ENCODE results near the gene CCNC.

Gene CCNC, protein sequence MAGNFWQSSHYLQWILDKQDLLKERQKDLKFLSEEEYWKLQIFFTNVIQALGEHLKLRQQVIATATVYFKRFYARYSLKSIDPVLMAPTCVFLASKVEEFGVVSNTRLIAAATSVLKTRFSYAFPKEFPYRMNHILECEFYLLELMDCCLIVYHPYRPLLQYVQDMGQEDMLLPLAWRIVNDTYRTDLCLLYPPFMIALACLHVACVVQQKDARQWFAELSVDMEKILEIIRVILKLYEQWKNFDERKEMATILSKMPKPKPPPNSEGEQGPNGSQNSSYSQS

GRCh38 chr6:99568103-99568933 lies at the start of gene CCNC:
Gene CCNC (minus strand): TSS chr6:99568660. CDS start chr6:99568527, 133 bp downstream.
- Histone ChIP-seq H3K9me3 (0 out of 2 replicates have a peak, but pooled peaks cover 2% of the 10 kb centered on the region), H3K4me3 (peak within 1 kb of the TSS; percentile 80), H3K36me3 (replicated peaks) (peaks cover 3% of the 10 kb centered on the region; the same call in 1 of the 2 replicates), H3K27me3 (ENCODE audit: low read depth) (no peaks in the 10 kb centered on the region), H3K4me1 (peaks cover 6% of the 10 kb centered on the region)
- in situ Hi-C loops (cut with MboI; ENCODE audit: low sequenced_read_pairs) = no loop called here
- peak; percentile 93 to 97 for DNase-seq (ENCODE audit: low spot score in 2 of 2)

- Histone ChIP-seq H3K36me3 (replicated peaks) (no peaks in the 10 kb centered on the region), H3K4me1 (no peaks in the 10 kb centered on the region), H3K27me3 (ENCODE audit: low read depth) (peaks cover 51% of the 10 kb centered on the region), H3K4me3 (no peak overlapping the region), H3K9me3 (no peaks in the 10 kb centered on the region)
- no peak for DNase-seq (ENCODE audit: low spot score in 2 of 2)
- in situ Hi-C loops (cut with MboI; ENCODE audit: low sequenced_read_pairs) = no loop called here
Measured at GRCh38 chr6:99617131-99617530, 48.7 kb upstream of the CCNC start.

DNA sequence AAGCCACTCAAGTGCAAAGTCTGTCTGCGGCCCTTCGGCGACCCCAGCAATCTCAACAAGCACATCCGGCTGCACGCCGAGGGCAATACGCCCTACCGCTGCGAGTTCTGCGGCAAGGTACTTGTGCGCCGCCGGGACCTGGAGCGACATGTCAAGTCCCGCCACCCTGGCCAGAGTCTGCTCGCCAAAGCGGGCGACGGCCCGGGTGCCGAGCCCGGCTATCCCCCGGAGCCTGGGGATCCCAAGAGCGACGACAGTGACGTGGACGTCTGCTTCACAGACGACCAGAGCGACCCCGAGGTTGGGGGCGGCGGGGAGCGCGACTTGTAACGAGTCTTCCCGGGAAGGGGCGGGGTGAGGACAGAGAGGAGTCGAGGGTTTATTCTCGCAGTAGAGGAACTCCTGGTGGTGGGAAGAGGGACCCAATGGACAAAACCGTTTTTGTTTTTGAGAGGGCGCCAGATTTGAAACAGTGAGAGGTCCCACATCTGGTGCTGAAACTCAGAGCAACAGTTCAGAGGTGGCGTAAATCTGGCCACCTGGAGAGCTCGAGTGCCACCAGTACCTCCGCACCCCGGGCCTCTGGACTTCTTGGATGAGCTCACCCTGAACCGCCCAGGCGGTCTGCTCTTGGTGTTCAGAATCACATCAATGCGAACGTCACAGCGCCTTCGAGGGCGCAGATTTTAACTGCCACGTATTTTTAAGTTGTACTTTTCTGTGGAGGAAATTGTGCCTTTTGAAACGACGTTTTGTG lies 46.1 kb upstream of the CCNC start:
- Histone ChIP-seq H3K27me3 (ENCODE audit: low read depth) (peaks cover 32% of the 10 kb centered on the region), H3K4me3 (no peak overlapping the region), H3K4me1 (peaks cover 5% of the 10 kb centered on the region; the same call in 1 of the 2 replicates), H3K9me3 (no peaks in the 10 kb centered on the region), H3K36me3 (replicated peaks) (no peaks in the 10 kb centered on the region)
- no peak for DNase-seq (ENCODE audit: low spot score in 2 of 2)
- in situ Hi-C loops (cut with MboI; ENCODE audit: low sequenced_read_pairs) = no loop called here

DNA sequence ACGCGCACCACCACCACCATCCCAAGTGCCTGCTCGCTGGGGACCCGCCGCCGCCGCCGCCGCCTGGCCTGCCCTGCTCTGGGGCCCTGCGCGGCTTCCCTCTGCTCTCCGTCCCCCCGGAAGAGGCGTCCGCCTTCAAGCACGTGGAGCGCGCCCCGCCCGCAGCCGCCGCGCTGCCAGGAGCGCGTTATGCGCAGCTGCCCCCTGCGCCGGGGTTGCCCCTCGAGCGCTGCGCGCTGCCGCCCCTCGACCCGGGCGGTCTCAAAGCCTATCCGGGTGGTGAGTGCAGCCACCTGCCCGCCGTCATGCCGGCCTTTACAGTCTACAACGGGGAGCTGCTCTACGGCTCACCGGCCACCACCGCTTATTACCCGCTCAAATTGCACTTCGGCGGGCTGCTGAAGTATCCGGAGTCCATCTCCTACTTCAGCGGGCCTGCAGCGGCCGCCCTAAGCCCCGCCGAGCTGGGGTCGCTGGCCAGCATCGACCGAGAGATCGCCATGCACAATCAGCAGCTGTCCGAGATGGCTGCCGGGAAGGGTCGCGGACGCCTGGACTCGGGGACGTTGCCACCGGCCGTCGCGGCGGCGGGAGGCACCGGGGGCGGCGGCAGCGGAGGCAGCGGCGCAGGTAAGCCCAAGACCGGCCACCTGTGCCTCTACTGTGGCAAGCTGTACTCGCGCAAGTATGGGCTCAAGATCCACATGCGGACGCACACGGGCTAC lies 45.4 kb upstream of the CCNC start:
- Histone ChIP-seq H3K9me3 (no peaks in the 10 kb centered on the region), H3K4me1 (peaks cover 5% of the 10 kb centered on the region; the same call in 1 of the 2 replicates), H3K36me3 (replicated peaks) (no peaks in the 10 kb centered on the region), H3K27me3 (ENCODE audit: low read depth) (peaks cover 24% of the 10 kb centered on the region), H3K4me3 (no peak overlapping the region)
- in situ Hi-C loops (cut with MboI; ENCODE audit: low sequenced_read_pairs) = no loop called here
- DNase-seq (ENCODE audit: low spot score in 2 of 2) = no peak

- in situ Hi-C loops (cut with MboI; ENCODE audit: low sequenced_read_pairs) = no loop called here
- Histone ChIP-seq H3K27me3 (ENCODE audit: low read depth) (peaks cover 19% of the 10 kb centered on the region), H3K9me3 (no peaks in the 10 kb centered on the region), H3K4me3 (no peak overlapping the region), H3K36me3 (replicated peaks) (no peaks in the 10 kb centered on the region), H3K4me1 (peaks cover 5% of the 10 kb centered on the region; the same call in 1 of the 2 replicates)
- no peak for DNase-seq (ENCODE audit: low spot score in 2 of 2)
Measured at GRCh38 chr6:99613409-99613704, 44.9 kb upstream of the CCNC start.

DNA sequence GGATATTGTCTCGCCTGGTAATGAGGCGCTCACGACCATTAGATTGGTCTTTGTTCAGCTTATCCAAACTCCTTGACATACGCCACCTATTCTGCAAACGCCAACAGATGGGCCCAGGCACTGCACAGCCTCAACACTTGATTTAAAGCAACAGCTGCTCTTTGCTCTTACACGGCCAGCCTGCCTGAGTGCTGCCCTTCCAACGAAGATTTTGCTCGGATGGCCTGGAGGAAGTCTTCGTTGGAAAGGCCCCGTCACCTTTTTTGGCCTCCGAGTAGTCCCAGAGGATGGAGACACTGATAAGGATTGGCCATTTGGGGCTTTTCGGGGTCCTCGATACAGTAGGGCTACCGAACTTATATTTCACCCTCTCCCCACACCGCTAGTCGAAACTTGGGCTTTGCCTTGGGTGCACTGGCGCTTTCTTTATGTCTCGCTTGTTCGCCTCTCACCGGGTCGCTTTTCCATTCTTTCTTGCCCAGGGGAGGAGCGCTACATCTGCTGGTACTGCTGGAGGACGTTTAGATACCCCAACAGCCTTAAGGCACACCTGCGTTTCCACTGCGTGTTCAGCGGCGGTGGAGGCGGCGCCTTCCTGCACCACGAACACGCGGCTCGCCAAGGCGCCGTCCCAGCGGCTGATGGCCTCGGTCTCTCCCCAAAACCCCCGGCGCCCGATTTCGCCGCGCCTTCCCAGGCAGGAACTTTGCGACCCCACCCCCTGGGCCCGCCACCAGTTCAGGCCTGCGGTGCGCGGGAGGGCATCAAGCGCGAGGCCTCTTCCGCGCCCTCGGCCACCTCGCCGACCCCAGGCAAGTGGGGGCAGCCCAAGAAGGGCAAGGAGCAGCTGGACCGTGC lies 44.3 kb upstream of the CCNC start:
- Histone ChIP-seq H3K4me1 (peaks cover 5% of the 10 kb centered on the region; the same call in 1 of the 2 replicates), H3K4me3 (no peak overlapping the region), H3K36me3 (replicated peaks) (no peaks in the 10 kb centered on the region), H3K27me3 (ENCODE audit: low read depth) (peaks cover 13% of the 10 kb centered on the region), H3K9me3 (no peaks in the 10 kb centered on the region)
- in situ Hi-C loops (cut with MboI; ENCODE audit: low sequenced_read_pairs) = no loop called here
- no peak for DNase-seq (ENCODE audit: low spot score in 2 of 2)

- peaks cover 10% of the 10 kb centered on the region; the same call in 1 of the 2 replicates for H3K27me3 ChIP-seq (ENCODE audit: low read depth)
- in situ Hi-C loops (cut with MboI; ENCODE audit: low sequenced_read_pairs) = no loop called here
- DNase-seq (ENCODE audit: low spot score in 2 of 2) = no peak
Measured at GRCh38 chr6:99611148-99611547, 42.7 kb upstream of the CCNC start.

DNA sequence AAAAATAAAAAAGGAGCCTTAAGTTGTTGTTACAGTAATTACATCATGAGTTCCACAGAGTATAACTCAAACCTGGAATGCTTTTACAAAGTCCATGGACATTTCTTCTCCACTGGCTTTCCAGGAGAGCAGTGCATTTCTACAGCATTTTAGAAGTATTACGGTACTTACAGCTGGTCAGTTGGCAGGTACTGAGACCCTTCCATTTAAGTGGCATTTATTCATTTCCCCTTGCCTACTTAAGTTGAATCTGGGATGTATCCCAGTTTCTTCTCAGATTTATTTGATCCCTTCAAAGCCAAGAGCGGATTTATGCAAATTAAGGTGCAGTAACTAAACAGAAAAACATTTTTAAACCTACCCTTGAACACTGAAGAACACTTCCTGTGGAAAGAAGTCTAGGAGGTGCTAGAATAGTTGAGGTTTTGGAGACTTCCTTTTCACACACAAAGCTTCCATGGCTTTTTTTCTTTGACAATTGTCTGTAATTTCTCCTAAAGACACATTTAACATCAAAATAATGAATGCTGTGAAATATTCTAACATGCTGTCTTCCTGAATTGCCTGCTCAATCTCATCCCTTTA lies 41.5 kb upstream of the CCNC start:
- peaks cover 5% of the 10 kb centered on the region; the same call in 1 of the 2 replicates for H3K4me1 ChIP-seq
- no peak for DNase-seq (ENCODE audit: low spot score in 2 of 2)
- H3K9me3 ChIP-seq = no peaks in the 10 kb centered on the region
- H3K4me3 ChIP-seq = no peak overlapping the region
- in situ Hi-C loops (cut with MboI; ENCODE audit: low sequenced_read_pairs) = no loop called here
- no peaks in the 10 kb centered on the region for H3K36me3 ChIP-seq (replicated peaks)
- H3K27me3 ChIP-seq (ENCODE audit: low read depth) = peaks cover 1% of the 10 kb centered on the region; the same call in 1 of the 2 replicates

More at GRCh38 chr6:99611148-99611547, 42.7 kb upstream of the CCNC start:
- Histone ChIP-seq H3K4me3 (no peak overlapping the region), H3K9me3 (no peaks in the 10 kb centered on the region), H3K36me3 (replicated peaks) (no peaks in the 10 kb centered on the region), H3K4me1 (peaks cover 5% of the 10 kb centered on the region; the same call in 1 of the 2 replicates)

- in situ Hi-C loops (cut with MboI; ENCODE audit: low sequenced_read_pairs) = no loop called here
- peaks cover 6% of the 10 kb centered on the region for H3K4me1 ChIP-seq
Measured at GRCh38 chr6:99608886-99609482, 40.5 kb upstream of the CCNC start.

DNA sequence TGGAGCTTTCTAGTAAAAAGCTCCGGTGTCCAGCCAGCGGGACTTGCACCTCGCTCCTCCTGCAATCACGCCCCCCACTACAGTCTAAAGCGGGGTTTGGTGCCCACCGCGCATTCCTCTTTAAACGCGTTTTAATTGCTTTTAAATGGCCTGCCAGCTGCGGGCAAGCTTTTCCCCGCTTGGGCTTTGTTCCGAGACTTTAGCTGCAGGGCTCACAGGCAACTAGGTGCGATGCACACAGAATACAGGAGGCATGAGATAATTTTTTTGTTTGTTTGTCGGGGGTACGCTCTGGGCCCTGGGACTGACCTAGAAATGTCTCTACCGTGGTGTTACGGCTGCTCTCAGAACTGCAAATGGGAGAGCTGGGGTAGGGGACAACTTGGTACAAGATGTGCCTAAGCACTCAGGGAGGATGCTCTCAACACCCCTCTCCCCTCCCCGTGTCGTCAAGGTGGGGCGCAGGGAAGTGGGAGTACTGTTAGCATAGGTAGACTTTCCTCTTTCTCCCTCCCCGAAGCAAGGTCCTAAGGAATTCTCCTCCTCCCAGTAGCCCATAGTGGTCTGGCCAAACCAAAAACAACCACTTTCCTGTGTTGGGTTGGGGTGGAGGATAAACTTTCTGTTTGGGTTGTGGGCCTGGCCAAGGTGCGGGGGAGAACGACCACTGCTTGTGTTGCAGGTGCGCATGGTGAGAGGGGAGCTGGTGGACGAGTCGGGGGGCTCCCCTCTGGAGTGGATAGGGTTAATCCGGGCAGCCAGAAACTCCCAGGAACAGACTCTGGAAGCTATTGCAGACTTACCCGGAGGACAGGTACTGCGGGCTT lies 39.8 kb upstream of the CCNC start:
- Histone ChIP-seq H3K9me3 (no peaks in the 10 kb centered on the region), H3K27me3 (ENCODE audit: low read depth) (peaks cover 8% of the 10 kb centered on the region), H3K36me3 (replicated peaks) (no peaks in the 10 kb centered on the region), H3K4me3 (no peak overlapping the region), H3K4me1 (peaks cover 13% of the 10 kb centered on the region)
- DNase-seq (ENCODE audit: low spot score in 2 of 2) = no peak
- in situ Hi-C loops (cut with MboI; ENCODE audit: low sequenced_read_pairs) = no loop called here

More at GRCh38 chr6:99608886-99609482, 40.5 kb upstream of the CCNC start:
- DNase-seq (ENCODE audit: low spot score in 2 of 2) = no peak
- Histone ChIP-seq H3K4me3 (no peak overlapping the region), H3K36me3 (replicated peaks) (no peaks in the 10 kb centered on the region), H3K27me3 (ENCODE audit: low read depth) (0 out of 2 replicates have a peak, but pooled peaks cover under 1% of the 10 kb centered on the region), H3K9me3 (no peaks in the 10 kb centered on the region)

GRCh38 chr6:99607416-99608036 lies 39.1 kb upstream of the CCNC start:
- in situ Hi-C loops (cut with MboI; ENCODE audit: low sequenced_read_pairs) = no loop called here

More at GRCh38 chr6:99607416-99608036, 39.1 kb upstream of the CCNC start:
- DNase-seq (ENCODE audit: low spot score in 2 of 2) = no peak
- Histone ChIP-seq H3K9me3 (no peaks in the 10 kb centered on the region), H3K27me3 (ENCODE audit: low read depth) (peaks cover 15% of the 10 kb centered on the region), H3K36me3 (replicated peaks) (no peaks in the 10 kb centered on the region), H3K4me1 (peaks cover 16% of the 10 kb centered on the region), H3K4me3 (no peak overlapping the region)

Measured in HAP-1 (cell line).